ENCODE data around the gene DCLK1. TPM values are rescaled to one million over a fixed set of nuclear protein-coding genes. Genes with fewer than 3 reads are reported as not detected.

DCLK1 gene
- total RNA-seq, 1 donor from 2014 or later, result not detected

DNA sequence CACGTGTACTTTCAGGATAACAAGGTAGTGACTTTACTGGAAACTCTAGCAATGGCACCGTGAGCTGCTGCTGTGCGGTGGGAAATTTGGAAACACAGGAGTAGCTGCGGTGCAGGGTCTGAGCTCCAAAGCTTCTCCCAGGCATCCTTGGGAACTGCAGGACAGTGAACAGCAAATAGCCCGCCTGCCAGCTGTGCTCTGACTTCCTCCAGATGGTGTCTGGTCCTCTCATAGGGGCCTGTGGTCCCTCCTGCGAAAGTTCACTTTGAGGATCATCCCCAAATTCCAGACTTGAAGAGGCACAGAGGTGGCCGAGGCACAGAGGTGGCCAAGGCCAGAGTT is 367.4 kb downstream of the DCLK1 start:
- H3K36me3 Mint-ChIP-seq (ENCODE audit: low read depth), result no peaks in the 10 kb centered on the region
- no peak overlapping the region for H3K4me3 Mint-ChIP-seq
- ATAC-seq (ENCODE audit: low read depth) (no peak), DNase-seq (no peak)
- no peaks in the 10 kb centered on the region for H3K4me1 Mint-ChIP-seq
- ChIA-PET POLR2A (no interaction called here), CTCF (no interaction called here)
- TF ChIP-seq, protein P1, sequence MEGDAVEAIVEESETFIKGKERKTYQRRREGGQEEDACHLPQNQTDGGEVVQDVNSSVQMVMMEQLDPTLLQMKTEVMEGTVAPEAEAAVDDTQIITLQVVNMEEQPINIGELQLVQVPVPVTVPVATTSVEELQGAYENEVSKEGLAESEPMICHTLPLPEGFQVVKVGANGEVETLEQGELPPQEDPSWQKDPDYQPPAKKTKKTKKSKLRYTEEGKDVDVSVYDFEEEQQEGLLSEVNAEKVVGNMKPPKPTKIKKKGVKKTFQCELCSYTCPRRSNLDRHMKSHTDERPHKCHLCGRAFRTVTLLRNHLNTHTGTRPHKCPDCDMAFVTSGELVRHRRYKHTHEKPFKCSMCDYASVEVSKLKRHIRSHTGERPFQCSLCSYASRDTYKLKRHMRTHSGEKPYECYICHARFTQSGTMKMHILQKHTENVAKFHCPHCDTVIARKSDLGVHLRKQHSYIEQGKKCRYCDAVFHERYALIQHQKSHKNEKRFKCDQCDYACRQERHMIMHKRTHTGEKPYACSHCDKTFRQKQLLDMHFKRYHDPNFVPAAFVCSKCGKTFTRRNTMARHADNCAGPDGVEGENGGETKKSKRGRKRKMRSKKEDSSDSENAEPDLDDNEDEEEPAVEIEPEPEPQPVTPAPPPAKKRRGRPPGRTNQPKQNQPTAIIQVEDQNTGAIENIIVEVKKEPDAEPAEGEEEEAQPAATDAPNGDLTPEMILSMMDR (IDR thresholded peaks at IDR 0.05), result no peak
- H3K27ac Mint-ChIP-seq, result no peak overlapping the region
- intact Hi-C loops (cut with micrococcal nuclease), result no loop called here
- H3K27me3 Mint-ChIP-seq, result no peaks in the 10 kb centered on the region
- peaks cover 5% of the 10 kb centered on the region for H3K9me3 Mint-ChIP-seq

DNA sequence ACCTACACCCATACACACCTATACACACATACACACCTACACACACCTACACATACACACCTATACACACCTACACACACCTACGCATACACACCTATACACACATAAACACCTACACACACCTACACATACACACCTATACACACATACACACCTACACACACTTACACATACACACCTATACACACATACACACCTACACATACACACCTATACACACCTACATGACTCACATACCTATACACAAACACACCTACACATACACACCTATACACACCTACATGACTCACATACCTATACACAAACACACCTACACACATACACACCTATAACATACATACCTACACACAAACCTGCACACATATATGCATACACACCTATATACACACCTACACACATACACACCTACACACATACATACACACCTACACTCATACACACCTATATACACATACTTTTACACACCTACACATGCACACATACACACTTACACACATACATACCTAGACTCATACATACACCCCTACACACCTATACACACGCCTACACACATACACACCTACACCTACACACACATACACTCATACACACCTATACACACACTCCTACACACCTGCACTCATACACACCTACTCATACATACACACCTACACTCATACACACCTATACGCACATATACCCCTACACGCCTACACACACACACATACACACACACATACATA is 368.0 kb downstream of the DCLK1 start:
- CTCF ChIA-PET, result no interaction called here
- TF ChIP-seq, protein P1 (IDR thresholded peaks at IDR 0.05), result no peak
- no peak overlapping the region for H3K4me3 Mint-ChIP-seq
- DNase-seq, result no peak
- POLR2A ChIA-PET, result no interaction called here
- peaks cover 5% of the 10 kb centered on the region for H3K9me3 Mint-ChIP-seq
- no peak overlapping the region for H3K27ac Mint-ChIP-seq
- no peaks in the 10 kb centered on the region for H3K27me3 Mint-ChIP-seq
- no peaks in the 10 kb centered on the region for H3K36me3 Mint-ChIP-seq (ENCODE audit: low read depth)
- ATAC-seq (ENCODE audit: low read depth), result no peak
- H3K4me1 Mint-ChIP-seq, result no peaks in the 10 kb centered on the region
- intact Hi-C loops (cut with micrococcal nuclease), result no loop called here

DNA sequence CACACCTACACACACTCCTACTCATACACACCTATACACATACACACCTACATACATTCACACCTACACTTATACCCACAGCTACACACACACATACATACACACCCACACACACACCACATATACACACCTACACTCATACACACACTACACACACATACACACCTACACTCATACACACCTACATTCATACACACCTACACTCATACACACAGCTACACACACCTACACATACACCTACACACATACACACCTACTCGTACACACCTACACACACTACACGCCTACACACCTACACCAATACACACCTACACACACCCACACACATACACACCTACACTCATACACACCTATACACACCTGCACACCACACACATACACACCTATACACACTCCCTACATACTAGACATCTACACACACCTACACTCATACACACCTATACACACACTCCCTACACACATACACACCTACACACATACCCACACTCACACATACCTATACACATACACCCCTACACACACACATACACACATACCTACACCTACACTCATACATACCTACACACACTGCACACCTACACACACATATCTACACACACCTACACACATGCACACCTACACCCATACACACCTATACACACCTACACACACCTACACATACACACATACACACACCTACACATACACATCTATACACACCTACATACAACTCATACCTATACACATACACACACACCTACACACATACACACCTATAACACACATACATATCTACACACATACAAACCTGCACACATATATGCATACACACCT is 369.5 kb downstream of the DCLK1 start:
- DNase-seq (no peak), ATAC-seq (ENCODE audit: low read depth) (no peak)
- Mint-ChIP-seq H3K27ac (no peak overlapping the region), H3K27me3 (no peaks in the 10 kb centered on the region), H3K9me3 (peaks cover 5% of the 10 kb centered on the region), H3K36me3 (ENCODE audit: low read depth) (no peaks in the 10 kb centered on the region), H3K4me3 (no peak overlapping the region), H3K4me1 (no peaks in the 10 kb centered on the region)
- TF ChIP-seq, protein P1 (IDR thresholded peaks at IDR 0.05), result no peak
- ChIA-PET POLR2A (no interaction called here), CTCF (no interaction called here)
- intact Hi-C loops (cut with micrococcal nuclease), result no loop called here

DNA sequence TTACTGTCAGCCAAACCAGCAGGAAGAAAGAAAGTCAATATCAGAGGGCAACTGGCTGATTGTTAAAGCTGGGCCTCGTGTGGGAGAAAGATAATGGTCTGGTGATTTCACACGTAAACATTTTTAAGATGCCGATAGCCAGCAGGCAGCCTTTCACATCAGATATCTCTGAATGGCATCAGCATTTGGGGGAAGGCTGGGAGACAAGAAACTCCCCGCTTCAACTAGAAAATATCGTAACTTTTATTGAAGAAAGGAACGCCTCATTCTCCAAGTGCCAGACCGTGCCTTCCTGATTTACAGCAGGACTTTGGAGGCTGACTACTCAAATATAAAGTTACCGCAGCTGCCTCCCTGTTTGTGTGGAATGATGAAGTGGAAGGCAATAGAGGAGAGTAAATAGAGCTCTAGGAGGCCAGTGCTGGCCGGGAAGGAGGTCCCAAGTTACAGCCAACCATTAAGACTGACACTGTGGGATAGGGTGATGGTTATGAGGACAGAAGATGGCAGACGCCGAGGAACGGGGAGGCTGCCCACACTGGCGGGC is 370.4 kb downstream of the DCLK1 start:
- intact Hi-C loops (cut with micrococcal nuclease), result no loop called here
- DNase-seq (no peak), ATAC-seq (ENCODE audit: low read depth) (no peak)
- TF ChIP-seq, protein P1 (IDR thresholded peaks at IDR 0.05), result no peak
- Mint-ChIP-seq H3K36me3 (ENCODE audit: low read depth) (no peaks in the 10 kb centered on the region), H3K27ac (no peak overlapping the region), H3K27me3 (no peaks in the 10 kb centered on the region), H3K4me1 (no peaks in the 10 kb centered on the region), H3K4me3 (no peak overlapping the region), H3K9me3 (peaks cover 5% of the 10 kb centered on the region)
- POLR2A ChIA-PET, result no interaction called here
- CTCF ChIA-PET, result no interaction called here

DNA sequence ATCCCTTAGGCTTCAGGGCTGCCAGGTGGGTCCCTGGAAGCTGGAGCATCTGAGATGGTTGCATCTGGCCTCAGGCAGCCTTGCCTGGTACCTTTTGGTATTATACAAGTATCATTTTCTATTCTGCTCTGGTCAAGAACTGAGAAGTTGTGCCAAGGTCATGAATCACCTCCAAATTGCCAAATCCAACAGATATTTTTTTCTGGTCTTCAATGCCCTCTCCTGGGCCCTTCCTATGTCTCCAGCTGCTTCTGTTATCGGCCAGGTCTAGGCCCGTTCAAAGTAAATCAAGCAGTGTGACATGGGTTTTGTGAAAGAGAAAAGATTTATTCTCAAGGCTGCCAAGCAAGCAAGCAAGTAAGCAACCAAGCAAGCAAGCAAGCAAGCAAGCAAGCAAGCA is 383.6 kb downstream of the DCLK1 start:
- intact Hi-C loops (cut with micrococcal nuclease), result no loop called here
- H3K4me3 Mint-ChIP-seq, result no peak overlapping the region
- ChIA-PET POLR2A (no interaction called here), CTCF (no interaction called here)
- no peaks in the 10 kb centered on the region for H3K4me1 Mint-ChIP-seq
- H3K36me3 Mint-ChIP-seq (ENCODE audit: low read depth), result no peaks in the 10 kb centered on the region
- no peak overlapping the region for H3K27ac Mint-ChIP-seq
- no peaks in the 10 kb centered on the region for H3K27me3 Mint-ChIP-seq
- DNase-seq, result no peak
- no peak for ATAC-seq (ENCODE audit: low read depth)
- TF ChIP-seq, protein P1 (IDR thresholded peaks at IDR 0.05), result no peak
- H3K9me3 Mint-ChIP-seq, result peaks cover 7% of the 10 kb centered on the region

All from activated B cell treated with CpG ODN at 0.5 μM for 24 hours (primary cell).